HPDE6-E6E7 (cell line): ENCODE results near the gene RNF17.

ENCODE experiments used
- DNase-seq: peaks from one replicate; pipeline ENCODE4 v3.0.0; 2011; ENCODE audit warnings: missing footprints; ENCODE audit errors: extremely low spot score

RNF17 gene

DNA sequence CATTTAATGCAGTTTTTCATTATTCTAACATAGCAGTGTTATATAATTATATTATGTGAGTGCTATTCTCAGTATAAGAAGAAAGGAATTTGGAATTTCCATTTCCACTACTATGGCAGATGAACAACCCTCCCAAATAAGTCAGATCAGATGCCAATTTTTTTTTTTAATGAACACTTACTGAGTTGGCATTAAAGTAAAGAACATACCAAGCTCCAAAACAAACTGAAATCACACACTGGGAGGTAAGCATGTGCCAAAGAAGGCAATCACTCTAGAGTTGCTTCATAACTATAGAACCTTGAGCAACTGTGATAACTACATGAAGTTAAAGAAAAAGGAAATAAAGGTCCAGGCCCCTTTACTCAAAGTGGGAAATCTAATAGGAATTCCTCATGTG is 90.3 kb downstream of the RNF17 start:
- DNase-seq = no peak

DNA sequence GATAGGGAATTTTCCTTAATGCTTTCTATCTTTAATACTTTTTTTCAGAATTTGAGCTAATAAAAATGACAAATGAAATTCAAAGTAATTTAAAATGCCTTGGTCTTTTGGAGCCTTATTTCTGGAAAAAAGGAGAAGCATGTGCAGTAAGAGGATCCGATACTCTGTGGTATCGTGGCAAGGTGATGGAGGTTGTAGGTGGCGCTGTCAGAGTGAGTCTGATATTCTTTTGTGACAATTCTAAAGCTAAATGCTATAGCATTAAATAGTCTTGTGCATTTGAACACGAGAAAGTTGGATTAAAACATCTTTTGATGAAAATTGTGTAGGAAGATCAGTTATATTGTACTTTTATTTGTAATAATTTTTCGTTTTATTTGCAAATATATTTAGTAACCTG is 95.0 kb downstream of the RNF17 start:
- no peak for DNase-seq

DNA sequence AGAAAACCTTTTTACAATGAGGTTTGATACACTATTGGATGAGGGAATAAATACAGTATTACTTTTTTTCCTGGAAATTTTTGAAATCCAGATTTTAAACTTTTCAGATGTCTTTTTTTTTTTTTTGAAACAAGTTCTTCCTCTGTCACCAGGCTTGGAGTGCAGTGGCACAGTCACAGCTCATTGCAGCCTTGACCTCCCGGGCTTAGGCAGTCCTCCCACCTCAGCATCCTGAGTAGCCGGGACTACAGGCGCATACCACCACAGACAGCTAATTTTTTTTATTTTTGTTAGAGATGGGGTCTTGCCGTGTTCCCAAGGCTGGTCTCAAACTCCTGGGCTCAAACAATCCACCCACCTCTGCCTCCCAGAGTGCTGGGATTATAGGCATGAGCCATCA is 96.8 kb downstream of the RNF17 start:
- DNase-seq = no peak

DNA sequence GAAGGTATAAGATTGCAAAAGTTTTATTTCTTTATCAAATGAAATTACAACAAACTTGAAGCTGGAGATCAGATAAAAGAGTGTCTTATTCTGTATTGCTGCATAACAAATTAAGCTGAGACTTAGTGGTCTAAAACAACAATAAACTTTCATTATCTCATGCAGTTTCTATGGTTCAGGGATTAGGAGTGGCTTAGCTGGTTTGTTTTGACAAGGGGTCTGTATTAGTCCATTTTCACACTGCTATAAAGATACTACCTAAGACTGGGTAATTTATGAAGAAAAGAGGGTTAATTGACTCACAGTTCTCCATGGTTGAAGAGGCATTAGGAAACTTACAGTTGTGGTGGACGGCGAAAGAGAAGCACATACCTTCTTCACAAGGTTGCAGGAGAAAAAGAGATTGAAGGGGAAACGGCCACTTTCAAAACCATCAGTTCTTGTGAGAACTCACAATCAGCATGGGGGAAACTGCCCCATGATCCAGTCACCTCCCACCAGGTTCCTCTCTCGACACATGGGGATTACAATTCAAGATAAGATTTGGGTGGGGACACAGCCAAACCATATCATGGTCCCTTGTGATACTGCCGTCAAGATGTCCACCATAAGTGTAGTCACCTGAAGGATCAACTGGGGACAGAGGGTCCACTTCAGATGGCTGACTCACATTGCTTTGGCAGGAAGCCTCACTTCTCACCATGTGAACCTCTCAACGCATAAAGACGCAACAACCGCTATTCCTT is 97.8 kb downstream of the RNF17 start:
- no peak for DNase-seq

DNA sequence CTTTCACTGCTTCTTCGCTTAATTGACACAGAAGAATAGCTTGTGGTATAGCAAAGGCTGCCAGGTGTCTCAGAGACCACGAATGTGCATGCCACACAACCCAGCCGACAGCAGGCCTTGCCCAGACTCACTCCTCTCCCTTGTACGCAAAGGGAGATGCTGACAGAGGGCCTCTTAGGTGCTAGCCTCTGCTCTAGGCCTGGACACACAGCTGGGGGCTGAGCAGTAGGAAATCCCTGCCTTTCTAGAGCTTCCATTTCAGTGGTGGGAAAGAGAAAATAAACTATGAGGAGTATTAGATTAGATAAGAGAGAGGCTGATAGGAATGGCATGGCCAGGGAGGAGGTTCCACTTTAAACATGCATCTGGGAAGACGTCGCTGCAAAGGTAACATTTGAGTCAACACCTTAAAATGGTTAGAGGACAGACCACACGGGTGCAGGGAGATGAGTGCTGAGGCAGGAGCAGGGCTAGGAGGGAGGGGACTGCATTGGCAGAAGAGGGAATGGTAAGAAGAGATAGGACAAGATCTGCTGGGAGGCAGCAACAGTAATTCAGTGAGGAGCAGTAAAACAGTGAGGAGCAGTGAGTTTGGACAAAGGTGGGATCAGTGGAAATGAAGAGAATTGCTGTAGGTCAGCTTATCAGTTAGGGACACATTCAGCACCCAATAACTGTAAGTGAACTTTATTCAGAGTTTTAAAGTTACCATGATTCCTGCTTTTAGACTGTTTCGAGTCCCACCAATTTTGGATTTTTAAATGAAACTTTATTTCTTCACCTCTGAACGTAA is 100.0 kb downstream of the RNF17 start:
- no peak for DNase-seq

DNA sequence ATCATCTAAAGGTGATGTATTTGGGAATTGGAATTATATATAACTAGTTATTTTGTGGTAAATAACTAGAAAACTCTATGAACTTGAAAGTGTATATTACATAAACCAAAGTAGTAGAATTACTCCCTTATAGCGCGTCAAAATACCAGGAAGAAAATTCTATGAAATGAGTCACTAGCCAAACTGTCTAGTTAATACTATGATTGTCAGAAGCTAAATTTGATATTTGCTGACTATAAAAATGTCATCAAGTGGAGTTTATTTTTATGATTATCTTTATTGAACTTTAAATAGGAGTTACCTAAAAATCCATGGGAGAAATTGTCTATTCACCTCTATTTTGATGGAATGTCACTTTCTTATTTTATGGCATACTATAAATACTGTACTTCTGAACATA is 100.6 kb downstream of the RNF17 start:
- DNase-seq = no peak

DNA sequence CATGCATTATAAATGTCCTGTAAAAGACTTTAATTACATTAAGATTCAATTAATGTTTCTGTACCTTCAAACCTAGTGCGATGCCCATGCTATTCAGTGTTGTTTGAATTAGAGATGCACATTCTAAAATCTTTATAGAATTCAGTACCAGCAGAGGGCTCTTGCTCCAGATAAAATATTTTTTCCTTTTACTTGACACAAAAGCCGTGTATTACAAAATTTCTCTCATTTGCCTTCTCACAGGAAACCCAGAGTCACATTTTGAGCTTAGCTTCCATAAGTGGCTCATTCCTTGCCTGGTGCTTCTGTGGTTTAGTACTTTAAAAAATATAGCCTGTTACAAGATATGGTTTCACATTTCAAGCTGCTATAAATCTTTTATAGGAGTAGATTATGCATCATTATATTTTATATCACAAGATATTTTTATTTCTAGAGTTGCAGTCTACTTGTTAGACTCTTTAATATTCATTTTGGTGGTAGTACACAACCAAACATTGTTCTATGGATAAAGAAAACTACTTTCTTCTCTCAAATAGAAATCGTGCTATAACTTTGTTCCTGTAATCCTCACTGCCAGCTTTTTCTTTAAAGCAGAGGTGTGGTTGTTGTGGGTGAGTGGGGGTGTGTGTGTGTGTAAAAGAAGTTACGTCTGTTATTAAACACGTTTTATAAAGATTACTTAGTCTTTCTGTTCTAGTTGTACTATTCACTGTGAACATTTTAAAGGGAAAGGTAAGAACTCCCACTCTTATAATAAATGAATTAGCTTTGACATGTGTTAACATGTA is 101.4 kb downstream of the RNF17 start:
- no peak for DNase-seq

DNA sequence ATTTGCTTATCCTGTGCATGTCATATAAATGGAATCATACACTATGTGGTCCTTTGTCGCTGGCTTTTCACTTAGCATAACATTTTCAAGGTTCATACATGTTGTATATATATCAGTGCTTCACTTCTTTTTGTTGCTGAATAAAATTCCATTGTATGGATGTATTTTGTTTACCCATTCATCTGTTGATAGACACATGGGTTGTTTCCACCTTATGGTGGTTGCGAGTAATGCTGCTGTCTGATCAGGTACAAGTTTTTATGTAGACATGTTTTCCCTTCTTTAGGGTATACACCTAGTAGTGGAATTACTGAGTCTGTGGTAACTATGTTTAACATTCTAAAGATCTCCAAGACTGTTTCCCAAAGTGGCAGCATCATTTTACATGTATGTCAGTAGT is 102.5 kb downstream of the RNF17 start:
- no peak for DNase-seq

DNA sequence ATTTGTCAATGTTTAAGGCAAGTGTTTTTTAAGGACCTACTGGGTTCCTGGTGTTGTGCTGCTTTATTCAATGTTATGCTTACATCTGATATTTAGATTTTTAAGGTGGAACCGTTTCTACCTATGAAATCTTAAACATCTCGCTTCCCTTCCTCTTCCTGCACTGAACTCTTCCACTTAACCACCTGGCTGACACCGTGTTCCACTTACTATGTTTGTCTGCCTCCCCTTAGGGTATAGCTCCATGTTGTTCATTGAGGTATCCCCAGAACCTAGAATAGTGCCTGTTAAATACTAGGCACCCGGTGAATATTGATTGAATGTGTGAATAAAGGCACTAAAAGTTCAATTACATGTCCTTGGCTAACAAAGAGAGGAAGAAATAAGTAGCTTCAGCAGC is 104.9 kb downstream of the RNF17 start:
- DNase-seq = no peak

DNA sequence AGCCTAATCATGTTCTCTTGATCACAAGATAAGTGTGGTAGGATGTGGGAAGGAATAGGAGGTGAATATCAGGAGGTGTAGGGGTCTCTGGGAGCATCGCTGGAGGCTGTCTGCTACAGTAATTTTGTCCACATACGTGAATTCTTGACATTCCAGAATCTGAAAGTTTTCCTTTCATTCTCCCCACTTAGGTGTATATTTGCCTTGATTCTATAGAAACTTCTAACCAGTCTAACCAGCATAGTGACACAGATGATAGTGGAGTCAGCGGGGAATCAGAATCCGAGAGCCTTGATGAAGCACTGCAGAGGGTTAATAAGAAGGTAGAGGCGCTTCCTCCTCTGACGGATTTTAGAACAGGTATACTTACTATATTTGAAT is 106.4 kb downstream of the RNF17 start:
- no peak for DNase-seq

DNA sequence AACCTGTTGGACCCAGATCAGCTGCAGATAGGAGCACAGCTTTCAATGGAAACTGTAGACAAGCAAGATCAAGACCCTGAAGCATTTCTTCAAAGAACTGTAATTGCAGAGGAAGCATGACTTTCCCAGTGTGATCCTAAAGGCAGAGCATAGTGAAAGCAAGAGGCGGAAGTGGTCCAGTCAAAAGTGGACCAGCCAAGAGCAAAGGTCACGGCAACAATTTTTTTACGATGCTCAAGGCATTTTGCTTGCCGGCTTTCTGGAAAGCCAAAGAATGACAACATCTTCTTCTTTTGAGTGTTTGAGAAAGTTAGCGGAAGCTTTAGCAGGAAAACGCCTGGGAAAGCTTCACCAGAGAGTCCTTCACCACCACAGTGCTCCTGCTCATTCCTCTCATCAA is 111.6 kb downstream of the RNF17 start:
- DNase-seq = no peak

DNA sequence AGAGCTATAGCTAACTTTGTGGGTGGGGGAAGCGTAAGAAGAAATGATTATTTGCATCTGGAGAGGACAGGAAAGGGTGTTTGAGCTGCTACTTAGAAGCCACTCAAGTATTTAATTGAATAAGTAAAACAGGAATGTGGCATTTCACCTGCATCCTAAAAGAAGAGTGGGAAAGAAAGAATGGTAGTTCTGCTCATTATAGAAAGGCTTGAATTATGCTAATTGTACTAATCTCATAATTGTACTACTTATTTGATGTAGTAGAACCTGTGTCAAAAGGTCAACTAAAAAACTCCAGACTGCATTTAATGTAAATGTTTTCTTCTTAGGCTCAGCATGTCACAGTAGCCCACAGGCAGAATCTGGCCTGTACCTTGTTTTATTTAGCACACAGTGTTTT is 113.6 kb downstream of the RNF17 start:
- no peak for DNase-seq

DNA sequence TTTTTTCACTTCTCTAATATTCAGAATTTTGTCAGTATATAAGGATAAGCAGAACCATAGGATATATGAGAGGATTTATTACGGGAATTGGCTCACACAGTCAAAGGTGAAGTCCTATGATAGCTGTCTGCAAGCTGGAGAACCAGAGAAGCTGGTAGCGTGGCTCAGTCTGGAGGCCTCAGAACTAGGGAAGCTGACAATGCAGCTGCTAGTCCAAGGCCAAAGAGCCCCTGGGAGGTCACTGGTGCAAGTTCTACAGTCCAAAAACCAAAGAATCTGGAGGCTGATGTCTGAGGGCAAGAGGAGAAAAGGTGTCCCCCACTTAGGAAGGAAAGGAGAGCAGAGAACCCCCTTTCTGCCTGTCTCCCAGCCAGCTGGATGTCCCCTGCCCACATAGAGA is 114.4 kb downstream of the RNF17 start:
- no peak for DNase-seq

DNA sequence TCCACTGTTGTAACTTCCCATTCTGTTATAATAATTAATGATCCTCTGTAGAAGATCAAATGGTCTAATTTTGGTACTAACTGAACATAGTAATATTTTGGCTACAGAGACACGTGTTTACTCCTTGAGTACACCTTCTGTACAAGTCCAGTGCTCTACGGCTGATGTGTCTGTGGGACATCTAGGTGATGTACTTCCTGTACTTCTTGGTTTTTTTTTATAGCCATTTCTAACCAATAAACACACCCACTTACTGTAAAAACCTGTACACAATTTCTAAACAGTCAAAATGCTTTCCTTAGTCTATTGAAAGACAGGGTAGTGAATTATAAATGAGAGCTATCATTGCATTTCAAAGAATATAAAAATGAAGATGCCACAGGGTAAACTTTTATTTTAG is 118.7 kb downstream of the RNF17 start:
- no peak for DNase-seq

DNA sequence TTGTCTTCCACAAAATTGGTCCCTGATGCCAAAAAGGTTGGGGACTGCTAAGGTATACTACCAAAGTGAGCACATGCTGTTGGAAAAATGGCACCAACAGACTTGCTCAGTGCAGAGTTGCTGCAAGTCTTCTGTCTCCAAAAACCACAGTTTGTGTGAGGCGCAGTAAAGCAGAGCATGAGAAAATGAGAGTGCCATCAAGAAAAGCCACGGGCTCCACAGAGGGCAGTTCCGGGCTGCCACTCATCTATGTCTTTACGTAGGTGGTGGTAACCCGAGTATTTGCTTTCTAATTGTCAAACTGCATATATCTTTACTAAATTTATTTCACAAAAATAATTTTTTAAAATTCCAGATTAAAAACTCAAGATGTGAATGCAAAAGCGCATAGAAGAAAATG is 123.8 kb downstream of the RNF17 start:
- no peak for DNase-seq

DNA sequence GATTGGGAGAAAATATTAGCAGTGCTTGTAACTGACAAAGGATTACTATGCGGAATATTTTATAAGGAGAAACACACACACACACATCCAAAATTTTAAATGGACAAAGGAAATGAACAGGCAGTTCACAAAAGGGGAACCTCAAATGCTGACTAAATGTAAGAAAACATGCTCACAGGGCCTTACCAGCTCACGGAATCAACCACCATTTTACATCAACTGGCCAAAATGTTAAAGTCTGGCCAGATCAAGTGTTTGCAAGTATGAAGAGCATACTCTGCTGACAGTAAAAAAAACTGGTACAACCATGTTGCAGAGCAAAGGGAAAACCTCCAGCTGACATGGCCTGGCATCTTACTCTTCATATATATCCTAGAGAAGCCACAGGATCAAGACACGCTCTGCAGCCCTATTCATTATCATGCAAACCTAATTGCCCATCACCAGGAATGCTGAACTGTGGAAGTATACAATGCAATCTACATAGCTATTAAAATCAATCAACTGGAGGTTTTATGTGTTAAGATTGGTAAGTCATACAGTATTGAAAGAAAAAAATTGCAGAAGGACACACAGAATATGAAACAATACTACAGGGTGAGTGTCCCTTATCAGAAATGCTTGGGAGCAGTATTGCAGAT is 124.4 kb downstream of the RNF17 start:
- no peak for DNase-seq

DNA sequence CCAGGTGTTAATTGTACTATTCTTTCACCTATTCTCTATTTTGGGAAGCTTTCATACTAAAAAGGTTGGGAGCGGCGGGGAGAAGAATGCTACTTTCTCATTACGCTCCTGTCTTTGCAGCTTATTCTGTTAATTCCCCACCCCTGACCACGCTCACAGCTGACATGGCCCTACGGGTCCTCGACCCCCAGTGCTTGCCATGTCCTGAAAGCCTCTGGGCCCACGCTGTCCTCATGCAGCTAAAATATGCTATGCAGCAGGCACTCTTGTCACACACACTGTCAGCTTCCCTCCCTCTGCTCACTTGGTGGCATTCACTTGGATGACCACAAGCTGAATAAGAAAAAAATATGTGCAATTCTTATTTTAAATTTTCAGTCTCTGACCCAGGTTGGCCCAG is 126.3 kb downstream of the RNF17 start:
- DNase-seq = no peak

DNA sequence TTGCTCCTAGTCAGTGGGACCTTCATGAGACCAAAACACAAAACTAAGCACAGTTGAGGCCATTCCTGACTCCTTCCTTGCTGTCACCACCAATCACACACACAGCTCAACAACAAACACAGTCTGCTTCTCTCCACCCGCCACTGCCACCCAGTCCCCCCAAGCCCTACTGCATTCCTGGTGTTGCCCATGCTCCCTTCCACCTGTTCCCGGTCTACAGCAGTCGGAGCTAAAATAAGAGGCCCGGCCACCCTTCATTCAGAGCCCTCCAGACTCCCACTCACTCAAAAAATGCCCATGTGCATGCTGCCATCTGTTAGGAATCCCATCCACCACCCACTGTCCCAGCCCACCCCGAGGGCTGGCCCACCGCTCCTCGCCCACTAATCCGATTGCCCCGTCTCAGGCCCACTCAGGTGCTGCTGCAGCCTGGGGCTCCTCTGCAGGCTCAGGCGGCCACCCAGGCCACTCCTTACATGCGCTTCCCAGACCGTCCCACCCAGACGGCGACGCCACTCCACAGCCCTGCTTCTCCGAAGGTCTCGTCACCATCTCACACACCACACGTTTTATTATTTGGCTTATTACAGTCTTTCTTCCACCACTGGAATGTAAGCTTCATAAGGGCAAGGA is 127.6 kb downstream of the RNF17 start:
- DNase-seq = no peak

DNA sequence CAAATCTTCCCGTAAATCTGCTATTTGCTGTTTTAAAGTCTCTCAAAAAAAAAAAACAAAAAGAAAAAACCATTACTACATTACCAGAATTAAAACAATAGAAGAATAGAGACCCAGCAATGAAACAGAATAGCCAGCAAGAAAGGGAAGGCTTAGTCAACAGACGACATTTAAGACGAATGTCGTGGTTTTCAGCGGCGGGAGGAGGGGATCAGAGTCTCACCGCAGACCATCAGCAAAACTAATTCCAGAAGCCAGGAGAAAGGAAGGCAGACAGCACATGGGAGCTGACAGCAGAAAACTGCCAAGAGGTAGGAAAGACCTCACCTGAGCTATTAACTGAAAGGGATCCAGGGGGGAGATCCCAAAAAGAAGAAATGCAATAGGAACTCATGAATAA is 128.9 kb downstream of the RNF17 start:
- no peak for DNase-seq

DNA sequence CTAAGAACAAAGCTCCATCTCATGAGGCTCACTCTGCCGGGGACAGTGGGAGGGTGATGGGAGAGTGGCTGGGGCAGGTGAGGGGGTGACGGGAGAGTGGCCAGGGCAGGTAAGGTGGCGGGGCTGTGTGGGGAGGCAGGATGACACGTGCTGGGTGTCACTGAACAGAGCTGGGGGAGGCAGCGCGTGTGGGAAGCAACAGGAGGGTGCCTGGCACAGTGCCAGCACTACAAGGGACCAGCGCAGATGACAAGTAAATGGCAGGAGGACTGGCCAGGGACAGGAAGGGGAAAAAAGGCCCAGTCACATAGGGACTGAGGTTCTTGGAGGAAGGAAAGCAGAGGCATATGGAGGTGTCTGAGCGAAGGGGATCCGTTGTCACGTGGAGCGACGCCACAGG is 129.9 kb downstream of the RNF17 start:
- no peak for DNase-seq

DNA sequence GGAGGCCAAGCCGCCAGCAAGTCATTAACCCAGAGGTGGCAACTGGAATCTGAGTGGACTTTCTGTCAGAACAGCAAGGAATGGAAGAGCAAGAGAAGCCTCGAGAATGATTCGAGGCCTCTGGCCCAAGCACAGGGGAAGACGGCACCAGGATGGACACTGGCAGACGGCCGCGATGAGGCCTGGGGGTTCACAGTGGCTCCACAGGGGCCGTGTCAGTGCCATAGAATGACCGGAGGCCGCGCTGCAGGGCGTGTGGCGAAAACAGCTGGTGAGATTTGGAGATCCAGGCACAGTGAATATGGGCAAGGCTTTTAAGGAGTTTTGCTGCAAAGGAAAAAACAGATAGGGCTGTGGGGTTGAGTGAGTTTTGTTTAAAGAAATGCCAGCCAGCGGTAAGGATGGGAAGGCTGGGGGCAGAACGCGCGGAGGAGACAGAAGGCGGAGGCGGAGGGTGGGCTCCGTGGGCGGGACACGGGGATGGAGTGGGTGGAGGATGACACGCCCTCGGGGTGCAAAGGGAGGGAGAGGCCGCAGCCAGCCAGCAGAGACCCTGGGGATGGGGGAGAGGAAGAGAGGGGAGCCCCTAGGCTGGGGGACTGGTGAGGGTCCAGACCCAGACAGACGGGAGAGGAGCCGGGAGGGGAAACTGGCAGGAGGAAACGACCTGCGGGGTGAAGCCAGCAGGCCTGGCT is 130.5 kb downstream of the RNF17 start:
- DNase-seq = no peak
